Esophagus (tissue), 2 donors: ENCODE results near the gene NLGN1. TPM values are rescaled to one million over a fixed set of nuclear protein-coding genes. Genes with fewer than 3 reads are reported as not detected.

Experiments
- H3K27ac ChIP-seq, 2 donors: one replicate each; pipeline ENCODE4 v1.5.1; 2013; ENCODE audit warnings: low read depth in 2 of 2, mild to moderate bottlenecking in 2 of 2, inconsistent platforms in 1 of 2, low read length in 1 of 2, moderate library complexity in 1 of 2
- H3K27me3 ChIP-seq, 2 donors: one replicate each; pipeline ENCODE4 v1.6.1; 2013; ENCODE audit warnings: low read length in 2 of 2, control low read depth in 1 of 2, mild to moderate bottlenecking in 1 of 2; ENCODE audit not compliant: insufficient read depth in 2 of 2, control insufficient read depth in 1 of 2
- H3K36me3 ChIP-seq, 2 donors: one replicate each; pipeline ENCODE4 v1.6.1; 2013; ENCODE audit warnings: low read length in 1 of 2; ENCODE audit not compliant: control insufficient read depth in 2 of 2, insufficient read depth in 2 of 2
- H3K4me1 ChIP-seq, 2 donors: one replicate each; pipeline ENCODE4 v1.6.1; 2013; ENCODE audit warnings: low read length in 1 of 2; ENCODE audit not compliant: control insufficient read depth in 2 of 2, insufficient read depth in 2 of 2
- H3K4me3 ChIP-seq, 2 donors: one replicate each; pipeline ENCODE4 v1.5.1; 2013; ENCODE audit warnings: low read length in 2 of 2, mild to moderate bottlenecking in 2 of 2, low read depth in 1 of 2, moderate library complexity in 1 of 2
- H3K9me3 ChIP-seq, 2 donors: one replicate each; pipeline ENCODE4 v1.6.1; 2013; ENCODE audit warnings: mild to moderate bottlenecking in 2 of 2, low read depth in 1 of 2, low read length in 1 of 2, moderate library complexity in 1 of 2; ENCODE audit not compliant: control insufficient read depth in 2 of 2, insufficient read depth in 1 of 2
- WGBS, 2 donors: extraction: QIAGEN DNeasy Blood & Tissue Kit; methylation state at CpG; one replicate each; pipeline ENCODE4 v1.1.7; 2013; 5-methylcytosine and 5-hydroxymethylcytosine counted together
- polyA plus RNA-seq, 2 donors: library from polyadenylated mRNA; stranded (reverse); fragments of 200-250 nt; gene quantifications; one replicate each; pipeline ENCODE4 v1.2.3, GENCODE V29; 2013
- donor health status: healthy with polysubstance abuse.
- donor health status: Bipolar disorder and iron deficiency.

The NLGN1 gene
- polyA plus RNA-seq, 2 donors: 0.26 to 0.46 TPM

- Histone ChIP-seq H3K4me3 (no peak overlapping the region), H3K27ac (no peak overlapping the region), H3K27me3 (no peaks in the 10 kb centered on the region), H3K36me3 (no peaks in the 10 kb centered on the region), H3K9me3 (no peaks in the 10 kb centered on the region), H3K4me1 (no peaks in the 10 kb centered on the region)
These were observed 70.0 kb downstream of the NLGN1 start for GRCh38 chr3:173467501-173467900.

GRCh38 chr3:173473237-173473636 is 75.7 kb downstream of the NLGN1 start:
- no peaks in the 10 kb centered on the region for H3K36me3 ChIP-seq
- H3K4me3 ChIP-seq: no peak overlapping the region
- H3K4me1 ChIP-seq: no peaks in the 10 kb centered on the region
- WGBS, 2 donors: 35 to 66% methylated on average over 1 of the region's 1 CpG
- H3K9me3 ChIP-seq: no peaks in the 10 kb centered on the region
- H3K27ac ChIP-seq: no peak overlapping the region
- no peaks in the 10 kb centered on the region for H3K27me3 ChIP-seq

- WGBS, 2 donors: 73 to 76% methylated on average over 2 of the region's 2 CpGs
- Histone ChIP-seq H3K4me1 (no peaks in the 10 kb centered on the region), H3K9me3 (no peaks in the 10 kb centered on the region), H3K27me3 (no peaks in the 10 kb centered on the region), H3K27ac (no peak overlapping the region), H3K4me3 (no peak overlapping the region), H3K36me3 (no peaks in the 10 kb centered on the region)
These were observed 81.8 kb downstream of the NLGN1 start for GRCh38 chr3:173479301-173479700.

GRCh38 chr3:173501931-173502489 is 104.5 kb downstream of the NLGN1 start:
- Histone ChIP-seq H3K4me3 (no peak overlapping the region), H3K27ac (no peak overlapping the region), H3K9me3 (no peaks in the 10 kb centered on the region), H3K4me1 (no peaks in the 10 kb centered on the region), H3K36me3 (no peaks in the 10 kb centered on the region), H3K27me3 (no peaks in the 10 kb centered on the region)
- WGBS, 2 donors: 17 to 22% methylated on average over 1 of the region's 1 CpG

GRCh38 chr3:173502983-173503568 is 105.5 kb downstream of the NLGN1 start:
- Histone ChIP-seq H3K36me3 (no peaks in the 10 kb centered on the region), H3K9me3 (no peaks in the 10 kb centered on the region), H3K4me1 (no peaks in the 10 kb centered on the region), H3K27me3 (no peaks in the 10 kb centered on the region), H3K27ac (no peak overlapping the region), H3K4me3 (no peak overlapping the region)
- 27 to 37% methylated on average over 4 of the region's 4 CpGs for WGBS, 2 donors

- WGBS, 2 donors: 61 to 64% methylated on average over 4 of the region's 4 CpGs
- peaks cover 3 to 4% of the 10 kb centered on the region in 2 donors for H3K9me3 ChIP-seq
- no peak overlapping the region for H3K4me3 ChIP-seq
- no peaks in the 10 kb centered on the region for H3K36me3 ChIP-seq
- no peak overlapping the region for H3K27ac ChIP-seq
- no peaks in the 10 kb centered on the region for H3K4me1 ChIP-seq
- H3K27me3 ChIP-seq: no peaks in the 10 kb centered on the region
These were observed 113.0 kb downstream of the NLGN1 start for GRCh38 chr3:173510565-173510964.

GRCh38 chr3:173513123-173513522 is 115.6 kb downstream of the NLGN1 start:
- Histone ChIP-seq H3K36me3 (no peaks in the 10 kb centered on the region), H3K4me3 (no peak overlapping the region), H3K27ac (no peak overlapping the region), H3K27me3 (no peaks in the 10 kb centered on the region), H3K4me1 (no peaks in the 10 kb centered on the region), H3K9me3 (peaks cover 3 to 4% of the 10 kb centered on the region in 2 donors)
- WGBS, 2 donors: 35 to 38% methylated on average over 1 of the region's 1 CpG

GRCh38 chr3:173529062-173529711 is 131.6 kb downstream of the NLGN1 start:
- Histone ChIP-seq H3K27ac (no peak overlapping the region), H3K9me3 (no peaks in the 10 kb centered on the region), H3K27me3 (no peaks in the 10 kb centered on the region), H3K4me3 (no peak overlapping the region), H3K36me3 (no peaks in the 10 kb centered on the region), H3K4me1 (no peaks in the 10 kb centered on the region)
- 45 to 51% methylated on average over 8 of the region's 8 CpGs for WGBS, 2 donors

GRCh38 chr3:173531602-173532001 is 134.1 kb downstream of the NLGN1 start:
- no peaks in the 10 kb centered on the region for H3K27me3 ChIP-seq
- no peak overlapping the region for H3K27ac ChIP-seq
- no peak overlapping the region for H3K4me3 ChIP-seq
- no peaks in the 10 kb centered on the region for H3K9me3 ChIP-seq
- WGBS, 2 donors: 83 to 85% methylated on average over 1 of the region's 1 CpG
- no peaks in the 10 kb centered on the region for H3K4me1 ChIP-seq
- H3K36me3 ChIP-seq: no peaks in the 10 kb centered on the region

- Histone ChIP-seq H3K36me3 (no peaks in the 10 kb centered on the region), H3K27me3 (no peaks in the 10 kb centered on the region), H3K27ac (no peak overlapping the region), H3K4me1 (no peaks in the 10 kb centered on the region), H3K4me3 (no peak overlapping the region), H3K9me3 (no peaks in the 10 kb centered on the region)
- WGBS, 2 donors: 93 to 98% methylated on average over 5 of the region's 5 CpGs
These were observed 140.9 kb downstream of the NLGN1 start for GRCh38 chr3:173538410-173538809.
